Stimulated activated CD8-positive, alpha-beta memory T cell treated with anti-CD3 and anti-CD28 coated beads, Interleukin-12 subunit alpha, Interleukin-12 subunit beta, amount 100 ng/mL, for 4 hours (primary cell): ENCODE results near the gene RIN3.
"Not testable (repeated sequence)": the region's sequence is repeated elsewhere in the genome, so short reads cannot be mapped to it uniquely, and the experiment has no call there.

Experiments
- DNase-seq: peaks from one replicate; pipeline ENCODE4 v3.0.0-alpha.2; 2020; ENCODE audit warnings: low read depth

Gene RIN3

GRCh38 chr14:92624764-92625163, 111.2 kb downstream of the RIN3 start:
- no peak for DNase-seq

- DNase-seq = no peak
Observed at GRCh38 chr14:92625213-92625612, 111.6 kb downstream of the RIN3 start.

GRCh38 chr14:92626041-92626440, 112.5 kb downstream of the RIN3 start:
- no peak for DNase-seq

DNA sequence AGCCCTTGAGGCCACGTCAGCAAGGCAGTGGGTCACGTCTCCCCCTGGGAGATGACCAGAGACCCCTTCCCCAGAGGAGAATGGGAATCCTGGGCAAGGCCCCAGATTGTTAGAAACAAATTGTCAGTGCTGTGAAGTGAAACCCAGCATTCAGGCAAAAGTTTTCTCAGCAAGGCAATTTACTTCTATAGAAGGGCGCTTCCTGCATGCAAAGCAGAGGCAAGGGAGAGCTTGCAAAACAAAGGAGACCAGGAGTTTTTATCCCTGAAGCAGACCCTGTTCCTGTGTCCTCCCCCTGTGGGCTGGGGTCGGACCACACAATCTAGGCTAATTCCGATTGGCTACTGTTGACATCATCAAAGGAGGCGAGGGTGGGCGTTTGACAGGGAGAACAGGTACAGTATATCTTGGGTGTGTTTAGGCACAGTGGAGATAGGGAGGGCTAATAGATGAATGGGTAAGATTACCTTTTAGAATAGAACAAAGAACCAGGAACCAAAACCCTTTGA, 114.2 kb downstream of the RIN3 start:
- DNase-seq = no peak

DNA sequence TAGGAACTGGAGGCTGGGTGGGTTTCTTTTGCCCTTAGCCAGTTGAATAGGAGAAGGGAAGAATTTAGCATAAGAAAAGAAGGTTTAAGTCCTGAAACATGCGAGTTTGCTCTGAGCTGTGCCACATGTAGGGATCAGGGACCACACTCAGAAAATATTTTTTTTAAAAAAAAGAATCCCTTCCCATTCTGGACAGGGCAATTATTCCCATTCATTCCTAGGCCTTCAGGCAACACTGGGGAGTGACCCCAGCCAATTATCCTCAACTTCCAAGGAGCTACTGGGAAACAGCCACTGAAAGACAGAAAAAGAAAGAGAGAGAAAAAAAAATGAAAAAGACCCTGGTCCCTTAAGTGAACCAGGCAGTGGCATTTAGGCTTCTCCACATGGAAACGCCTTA, 115.1 kb downstream of the RIN3 start:
- no peak for DNase-seq

DNA sequence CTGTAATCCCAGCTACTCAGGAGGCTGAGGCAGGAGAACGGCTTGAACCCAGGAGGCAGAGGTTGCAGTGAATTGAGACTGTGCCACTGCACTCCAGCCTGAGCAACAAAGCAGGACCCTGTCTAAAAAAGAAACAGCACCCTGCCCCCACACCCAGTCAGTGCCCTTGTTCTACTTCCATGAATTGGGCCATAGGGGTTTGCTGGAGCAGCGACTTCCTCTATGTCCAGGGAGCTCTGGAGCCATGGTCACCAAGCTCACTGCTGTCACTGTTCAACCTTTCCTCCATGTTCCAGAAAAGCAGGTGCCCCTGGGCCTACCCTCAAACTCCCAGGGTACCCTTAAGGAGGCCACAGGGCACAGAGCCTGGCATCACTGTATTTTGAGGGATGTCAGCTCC, 116.8 kb downstream of the RIN3 start:
- no peak for DNase-seq

GRCh38 chr14:92631098-92631497, 117.5 kb downstream of the RIN3 start:
- DNase-seq = no peak

- DNase-seq = no peak
Observed at GRCh38 chr14:92632546-92633273, 119.1 kb downstream of the RIN3 start.

DNA sequence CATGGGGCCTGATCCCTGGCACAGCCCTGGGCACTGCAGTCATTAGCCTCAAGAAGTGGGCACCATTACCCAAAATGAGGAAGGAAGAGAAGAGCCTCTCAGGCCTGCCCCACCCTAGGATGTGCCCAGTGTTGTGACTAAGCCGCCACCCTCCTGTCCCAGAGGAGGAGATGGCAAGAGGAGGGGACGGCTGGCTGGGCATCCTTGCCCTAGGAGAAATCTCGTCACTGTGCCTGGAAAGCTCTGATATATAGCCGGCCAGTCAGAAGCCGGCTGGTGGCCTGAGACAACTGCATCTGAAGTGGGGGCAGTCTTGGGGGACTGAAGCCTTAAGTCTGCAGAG, 119.7 kb downstream of the RIN3 start:
- no peak for DNase-seq

GRCh38 chr14:92633724-92634123, 120.1 kb downstream of the RIN3 start:
- DNase-seq = no peak

DNA sequence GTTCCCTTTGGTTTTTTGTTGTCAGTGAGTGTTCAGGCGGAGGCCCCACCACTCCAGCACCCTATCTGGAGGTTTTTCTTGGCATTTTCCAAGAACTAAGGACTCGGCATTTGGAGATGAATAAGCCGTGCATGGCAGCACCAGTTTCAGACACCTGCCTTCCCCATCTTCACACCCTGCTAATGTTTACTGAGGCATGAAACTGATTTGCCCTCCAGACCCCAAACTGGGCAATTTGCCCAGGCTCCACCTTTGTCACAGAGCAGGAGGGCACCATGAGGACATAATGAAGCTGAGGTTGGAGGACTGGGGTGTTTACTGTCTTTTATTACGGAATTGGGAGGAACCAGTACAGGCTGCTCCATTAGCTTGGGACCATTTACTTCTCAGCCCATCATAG, 121.5 kb downstream of the RIN3 start:
- no peak for DNase-seq

DNA sequence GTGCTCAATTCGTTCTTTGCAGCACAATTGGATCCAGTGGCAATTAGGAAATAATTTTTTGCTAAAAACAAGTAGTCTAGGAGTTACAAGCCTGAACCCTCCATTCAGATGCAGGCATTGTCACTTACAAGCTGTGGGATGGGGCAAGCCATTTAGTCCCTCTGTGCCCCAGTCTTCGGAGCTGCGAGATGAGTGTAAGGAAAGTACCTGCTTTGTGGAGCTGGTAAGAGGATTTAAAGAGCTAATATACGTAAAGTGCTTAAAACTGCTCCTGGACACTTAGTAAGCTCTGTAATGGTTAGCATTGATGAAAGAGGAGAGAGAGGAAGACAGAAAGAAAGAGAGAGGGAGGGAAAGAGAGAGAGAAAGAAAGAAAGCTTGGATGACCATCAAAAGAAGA, 122.3 kb downstream of the RIN3 start:
- DNase-seq = no peak

- no peak for DNase-seq
Observed at GRCh38 chr14:92637228-92637627, 123.6 kb downstream of the RIN3 start.

GRCh38 chr14:92637864-92638263, 124.3 kb downstream of the RIN3 start:
- no peak for DNase-seq

- no peak for DNase-seq
Observed at GRCh38 chr14:92638266-92638665, 124.7 kb downstream of the RIN3 start.

DNA sequence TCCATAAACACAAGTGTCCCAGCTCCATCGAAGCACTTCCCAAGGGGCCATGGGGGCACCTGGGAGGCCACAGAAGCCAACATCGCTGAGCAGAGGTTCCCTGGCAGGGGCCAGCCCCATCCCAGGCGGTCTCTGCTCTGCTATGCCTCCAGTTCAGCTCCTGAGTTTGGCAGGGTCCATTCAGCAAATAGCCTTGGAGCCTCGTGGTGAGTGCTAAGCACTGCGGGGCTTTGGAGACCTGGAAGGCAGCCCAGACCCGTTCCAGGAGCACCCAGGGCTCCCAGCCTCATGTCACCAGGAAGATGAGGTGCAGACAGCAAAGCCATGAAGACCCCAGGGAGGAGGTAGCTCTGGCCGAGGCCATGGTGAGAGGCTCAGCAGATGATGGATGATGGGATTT, 125.3 kb downstream of the RIN3 start:
- DNase-seq = no peak

DNA sequence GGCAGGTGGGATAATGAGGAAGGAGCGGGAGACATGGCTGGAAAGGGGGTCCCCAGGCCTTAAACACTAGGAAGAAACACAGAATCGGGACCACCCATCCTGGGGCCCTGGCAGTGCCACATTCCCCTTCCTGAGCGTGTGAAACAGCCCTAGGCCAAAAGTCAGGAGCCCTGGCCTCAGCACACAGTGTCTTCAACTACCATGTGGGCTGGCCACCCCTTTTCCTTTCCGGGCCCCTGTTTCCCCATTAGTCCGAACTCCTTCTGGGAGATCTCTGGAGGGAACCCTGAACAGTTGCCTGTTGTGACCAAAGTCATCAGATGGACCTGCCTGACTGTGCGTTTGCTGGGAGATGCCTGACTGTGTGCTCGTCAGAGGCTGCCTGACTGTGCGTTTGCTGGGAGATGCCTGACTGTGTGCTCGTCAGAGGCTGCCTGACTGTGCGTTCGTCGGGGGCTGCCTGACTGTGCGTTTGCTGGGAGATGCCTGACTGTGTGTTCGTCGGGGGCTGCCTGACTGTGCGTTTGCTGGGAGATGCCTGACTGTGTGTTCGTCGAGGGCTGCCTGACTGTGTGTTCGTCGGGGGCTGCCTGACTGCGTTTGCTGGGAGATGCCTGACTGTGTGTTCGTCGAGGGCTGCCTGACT, 126.0 kb downstream of the RIN3 start:
- not testable (repeated sequence) for DNase-seq

DNA sequence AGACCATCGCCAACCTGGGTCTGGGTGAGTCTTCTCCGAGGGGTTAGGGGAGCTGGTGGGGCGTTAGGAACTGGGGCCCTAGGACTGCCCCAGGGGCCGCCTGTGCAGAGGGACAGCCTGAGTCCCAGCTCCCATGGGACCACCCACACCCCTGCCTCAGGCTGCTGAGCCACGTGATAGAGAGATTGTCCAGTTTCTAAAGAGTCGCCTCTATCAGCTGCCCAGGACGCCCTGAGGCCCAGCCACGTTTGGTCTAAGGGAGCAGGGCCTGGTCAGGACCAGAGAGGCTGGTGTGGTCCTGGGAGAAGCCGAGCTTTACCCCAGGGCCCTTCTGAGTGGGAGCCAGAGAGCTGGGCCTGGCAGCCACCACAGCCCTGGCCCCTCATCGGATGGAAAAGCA, 127.7 kb downstream of the RIN3 start:
- DNase-seq = no peak

DNA sequence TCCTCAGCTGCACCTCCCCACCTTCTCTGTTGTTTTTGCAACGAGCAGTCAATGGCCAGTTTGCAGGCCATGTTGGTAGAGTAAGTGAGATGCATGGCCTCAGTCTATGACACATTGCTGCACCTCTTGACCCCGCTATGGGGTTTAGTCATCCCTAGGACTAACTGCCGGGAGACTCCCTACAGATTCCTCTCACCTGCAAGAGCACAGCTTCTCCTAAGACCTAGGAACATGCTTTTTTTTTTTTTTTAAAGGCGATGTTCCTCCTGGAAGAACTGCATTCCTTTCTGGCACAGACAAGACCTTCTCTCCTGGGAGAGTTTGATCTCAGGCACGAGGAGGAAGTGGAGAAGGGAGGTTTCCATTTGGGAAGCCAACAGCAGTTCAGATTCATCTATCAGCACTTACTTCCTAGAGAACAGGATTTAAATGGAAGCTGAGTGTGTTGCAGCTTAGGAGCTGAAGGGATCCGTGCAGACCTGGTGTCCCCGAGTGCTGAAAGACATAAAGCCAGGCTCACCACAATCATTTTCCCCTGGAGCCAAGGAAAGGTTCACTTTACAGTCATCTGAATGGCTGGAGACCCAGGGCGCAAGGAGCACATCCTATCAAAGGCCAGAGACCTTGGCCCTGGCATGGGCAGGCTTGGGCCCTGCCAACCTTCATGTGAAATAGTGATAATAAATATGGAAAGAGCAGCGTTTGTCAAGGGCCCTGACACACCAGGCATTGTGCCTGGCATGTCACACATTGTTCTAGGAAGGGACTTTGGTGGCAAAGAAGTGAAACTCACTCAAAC, 130.8 kb downstream of the RIN3 start:
- no peak for DNase-seq

DNA sequence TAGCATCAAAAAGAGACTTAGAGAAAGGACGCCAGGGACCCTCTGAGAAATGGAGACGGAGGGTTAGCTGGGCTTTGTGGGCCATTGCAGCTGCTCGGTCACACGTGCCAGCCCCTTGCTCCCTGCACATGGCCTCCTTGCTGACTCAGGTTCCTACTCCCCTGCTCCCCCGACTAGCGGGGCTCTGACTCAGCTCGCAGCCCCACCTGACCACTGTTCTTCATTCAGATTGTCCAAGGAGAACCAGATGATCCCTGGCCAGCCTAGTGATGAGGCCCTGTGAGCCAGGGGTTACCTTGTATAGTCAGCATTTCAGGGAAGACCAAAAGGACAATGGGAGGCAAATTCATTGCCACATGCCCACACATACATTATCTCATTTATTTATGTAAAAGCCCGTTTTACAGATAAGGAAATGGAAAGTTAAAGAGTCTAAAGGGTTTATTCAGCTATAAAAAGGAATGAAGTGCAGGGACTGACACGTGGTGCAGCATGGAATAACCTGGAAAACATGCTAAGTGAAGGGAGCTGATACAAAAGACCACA, 131.5 kb downstream of the RIN3 start:
- DNase-seq = no peak

- DNase-seq = no peak
Observed at GRCh38 chr14:92645841-92646478, 132.4 kb downstream of the RIN3 start.
